Effector CD8-positive, alpha-beta T cell (primary cell): Measurements from ENCODE around the gene SEPHS2.
"Not testable (repeated sequence)": the region's sequence is repeated elsewhere in the genome, so short reads cannot be mapped to it uniquely, and the experiment has no call there.

Experiments
- DNase-seq: peaks from one replicate; lab custom pipeline; 2025; lab: John Stamatoyannopoulos, UW

Gene SEPHS2

GRCh38 chr16:30398661-30399434 lies 46.8 kb downstream of the SEPHS2 start:
- DNase-seq = no peak

GRCh38 chr16:30397776-30398660 lies 47.7 kb downstream of the SEPHS2 start:
- no peak for DNase-seq

GRCh38 chr16:30397056-30397455 lies 48.6 kb downstream of the SEPHS2 start:
- no peak for DNase-seq

- not testable (repeated sequence) for DNase-seq
These were observed 49.0 kb downstream of the SEPHS2 start for GRCh38 chr16:30396627-30397026.

GRCh38 chr16:30395992-30396585 lies 49.6 kb downstream of the SEPHS2 start:
- DNase-seq = no peak

GRCh38 chr16:30395155-30395991 lies 50.3 kb downstream of the SEPHS2 start, which contains the start of gene ZNF48:
Gene ZNF48 (plus strand): TSS chr16:30395420. CDS start chr16:30395795, 375 bp downstream.
- no peak for DNase-seq

GRCh38 chr16:30394592-30395154 lies 51.0 kb downstream of the SEPHS2 start:
- no peak for DNase-seq
